ENCODE data around the gene DYNLT2.

DNA sequence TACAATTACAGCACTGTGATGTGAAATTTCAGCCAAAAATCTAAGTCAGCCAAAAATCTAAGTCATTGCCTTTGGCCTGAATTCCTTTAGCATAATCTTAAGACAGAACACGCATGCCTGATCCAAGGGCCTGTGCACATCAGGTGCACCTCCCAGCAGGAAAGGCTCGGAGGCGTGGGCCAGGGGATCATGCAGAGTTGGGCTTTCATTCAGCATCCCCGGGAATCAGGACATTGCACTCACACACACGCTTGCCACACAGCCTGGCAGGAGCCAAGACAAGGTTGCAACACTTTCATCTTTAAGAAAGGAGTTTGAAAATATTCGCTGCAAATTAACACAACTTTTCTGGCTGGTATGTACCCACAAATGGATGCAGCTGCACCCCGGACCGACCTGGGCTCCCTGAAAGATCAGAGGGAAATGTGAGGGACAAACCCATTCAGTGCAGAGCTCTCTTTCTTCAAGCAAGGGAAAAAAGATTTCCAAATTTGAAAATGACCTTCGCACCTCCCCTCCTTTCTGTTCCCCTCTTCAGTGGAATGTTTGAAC is 48.8 kb upstream of the DYNLT2 start:
- no peak; the same call in 1 of the 2 replicates for TF ChIP-seq MLX (CRISPR knock-in tag; IDR thresholded peaks at IDR 0.05)
- no peak for TF ChIP-seq CREB1 (IDR thresholded peaks at IDR 0.05)
- no peak for TF ChIP-seq CREB1 (CRISPR knock-in tag; IDR thresholded peaks at IDR 0.05)
- TF ChIP-seq, protein P1, sequence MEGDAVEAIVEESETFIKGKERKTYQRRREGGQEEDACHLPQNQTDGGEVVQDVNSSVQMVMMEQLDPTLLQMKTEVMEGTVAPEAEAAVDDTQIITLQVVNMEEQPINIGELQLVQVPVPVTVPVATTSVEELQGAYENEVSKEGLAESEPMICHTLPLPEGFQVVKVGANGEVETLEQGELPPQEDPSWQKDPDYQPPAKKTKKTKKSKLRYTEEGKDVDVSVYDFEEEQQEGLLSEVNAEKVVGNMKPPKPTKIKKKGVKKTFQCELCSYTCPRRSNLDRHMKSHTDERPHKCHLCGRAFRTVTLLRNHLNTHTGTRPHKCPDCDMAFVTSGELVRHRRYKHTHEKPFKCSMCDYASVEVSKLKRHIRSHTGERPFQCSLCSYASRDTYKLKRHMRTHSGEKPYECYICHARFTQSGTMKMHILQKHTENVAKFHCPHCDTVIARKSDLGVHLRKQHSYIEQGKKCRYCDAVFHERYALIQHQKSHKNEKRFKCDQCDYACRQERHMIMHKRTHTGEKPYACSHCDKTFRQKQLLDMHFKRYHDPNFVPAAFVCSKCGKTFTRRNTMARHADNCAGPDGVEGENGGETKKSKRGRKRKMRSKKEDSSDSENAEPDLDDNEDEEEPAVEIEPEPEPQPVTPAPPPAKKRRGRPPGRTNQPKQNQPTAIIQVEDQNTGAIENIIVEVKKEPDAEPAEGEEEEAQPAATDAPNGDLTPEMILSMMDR (CRISPR knock-in tag; IDR thresholded peaks at IDR 0.05), result no peak
- TF ChIP-seq DNMT1 (CRISPR knock-in tag; IDR thresholded peaks at IDR 0.05), result no peak
- TF ChIP-seq ZNF282 (IDR thresholded peaks at IDR 0.05; ENCODE audit: partially characterized antibody), result no peak
- no peak for TF ChIP-seq ZHX1 (CRISPR knock-in tag; IDR thresholded peaks at IDR 0.05; ENCODE audit: low read depth)
- no peak for TF ChIP-seq GATAD2A (CRISPR knock-in tag; IDR thresholded peaks at IDR 0.05)
- no peak for TF ChIP-seq TAF1 (CRISPR knock-in tag; IDR thresholded peaks at IDR 0.05)
- no peak for TF ChIP-seq ZNF276 (CRISPR knock-in tag; IDR thresholded peaks at IDR 0.05; ENCODE audit: low read depth)
- TF ChIP-seq ZBTB21 (CRISPR knock-in tag; IDR thresholded peaks at IDR 0.05), result no peak
- no peak for TF ChIP-seq XRCC5 (optimal IDR thresholded peaks at IDR 0.05; ENCODE audit: low read length)
- TF ChIP-seq, protein P2, sequence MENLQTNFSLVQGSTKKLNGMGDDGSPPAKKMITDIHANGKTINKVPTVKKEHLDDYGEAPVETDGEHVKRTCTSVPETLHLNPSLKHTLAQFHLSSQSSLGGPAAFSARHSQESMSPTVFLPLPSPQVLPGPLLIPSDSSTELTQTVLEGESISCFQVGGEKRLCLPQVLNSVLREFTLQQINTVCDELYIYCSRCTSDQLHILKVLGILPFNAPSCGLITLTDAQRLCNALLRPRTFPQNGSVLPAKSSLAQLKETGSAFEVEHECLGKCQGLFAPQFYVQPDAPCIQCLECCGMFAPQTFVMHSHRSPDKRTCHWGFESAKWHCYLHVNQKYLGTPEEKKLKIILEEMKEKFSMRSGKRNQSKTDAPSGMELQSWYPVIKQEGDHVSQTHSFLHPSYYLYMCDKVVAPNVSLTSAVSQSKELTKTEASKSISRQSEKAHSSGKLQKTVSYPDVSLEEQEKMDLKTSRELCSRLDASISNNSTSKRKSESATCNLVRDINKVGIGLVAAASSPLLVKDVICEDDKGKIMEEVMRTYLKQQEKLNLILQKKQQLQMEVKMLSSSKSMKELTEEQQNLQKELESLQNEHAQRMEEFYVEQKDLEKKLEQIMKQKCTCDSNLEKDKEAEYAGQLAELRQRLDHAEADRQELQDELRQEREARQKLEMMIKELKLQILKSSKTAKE (CRISPR knock-in tag; IDR thresholded peaks at IDR 0.05; ENCODE audit: borderline replicate concordance), result no peak

Data from HepG2 (cell line).